Hepatocyte (in vitro differentiated cells): ENCODE results near the gene SLC35E2B.

Source experiments
- CTCF ChIP-seq: fragments of 200-600 bp; sonication (generic); IDR thresholded peaks from 2 replicates; pipeline ENCODE4 v1.5.1; 2016; ENCODE audit warnings: antibody characterized with exemption, mild to moderate bottlenecking; ENCODE audit not compliant: poor library complexity
- EZH2phosphoT487 ChIP-seq: fragments of 200-600 bp; sonication (generic); IDR thresholded peaks from one replicate; pipeline ENCODE4 v1.6.1; 2018; ENCODE audit warnings: antibody characterized with exemption, mild to moderate bottlenecking, low read depth, moderate library complexity; ENCODE audit not compliant: unreplicated experiment, severe bottlenecking

GRCh38 chr1:1614954-1615255 is 77.7 kb downstream of the SLC35E2B start:
- TF ChIP-seq CTCF (no peak), EZH2phosphoT487 (no peak)
